ENCODE measurements around the gene MPG. TPM values are rescaled to one million over a fixed set of nuclear protein-coding genes. Genes with fewer than 3 reads are reported as not detected.

MPG gene
- polyA plus RNA-seq, 1 donor (not counting 4 experiments of a cell fraction or from before 2014, with no cell fraction given): 22.7 TPM

- H3K36me3 ChIP-seq (ENCODE audit: control insufficient read depth in 2 of 2, extremely low read depth in 1 of 2, insufficient read depth in 2 of 2, low read length in 2 of 2): peaks cover 10 to 23% of the 10 kb centered on the region in 2 experiments
- DNase-seq (ENCODE audit: low read depth, low spot score) (no peak), FAIRE-seq (no peak)
- TF ChIP-seq CTCF (optimal IDR thresholded peaks at IDR 0.05 in 1 of 3, IDR thresholded peaks at IDR 0.05 in 1 of 3, conservative IDR thresholded peaks at IDR 0.05 in 1 of 3; ENCODE audit: extremely low read depth in 1 of 3, insufficient read depth in 2 of 3, low read length in 3 of 3) (no peak), EZH2 (IDR thresholded peaks at IDR 0.05; ENCODE audit: low read length) (no peak)
- dilution Hi-C loops (cut with MboI; ENCODE audit: extremely low pct_ligation_motif_present, low sequenced_read_pairs): no loop called here
- H3K4me1 ChIP-seq (ENCODE audit: control insufficient read depth, extremely low read depth, insufficient read depth, low read length): peaks cover 9% of the 10 kb centered on the region
- no peak overlapping the region for H2AFZ ChIP-seq (ENCODE audit: control insufficient read depth, low read length)
- no peak overlapping the region for H3K4me3 ChIP-seq (ENCODE audit: control insufficient read depth in 2 of 3, extremely low read depth in 1 of 3, insufficient read depth in 2 of 3, low read depth in 1 of 3, low read length in 3 of 3)
- no peaks in the 10 kb centered on the region for H3K9me3 ChIP-seq (ENCODE audit: control insufficient read depth, low read depth, low read length)
- peaks cover 4% of the 10 kb centered on the region for H4K20me1 ChIP-seq (ENCODE audit: control insufficient read depth, extremely low read depth, insufficient read depth, low read length)
- H3K9me1 ChIP-seq (ENCODE audit: control insufficient read depth, extremely low read depth, insufficient read depth, low read length): peaks cover 3% of the 10 kb centered on the region
- no peak overlapping the region for H3K4me2 ChIP-seq (ENCODE audit: control insufficient read depth, extremely low read depth, insufficient read depth, low read depth, low read length)
- H3K79me2 ChIP-seq (ENCODE audit: control insufficient read depth, insufficient read depth, low read length): peaks cover 28% of the 10 kb centered on the region
- no peak overlapping the region for H3K27ac ChIP-seq (ENCODE audit: control insufficient read depth, insufficient read depth, low read length)
- H3K9ac ChIP-seq (ENCODE audit: control insufficient read depth, extremely low read depth, insufficient read depth, low read length): no peak overlapping the region
- H3K27me3 ChIP-seq (ENCODE audit: control insufficient read depth, extremely low read depth, insufficient read depth, low read length): no peaks in the 10 kb centered on the region
Observed at GRCh38 chr16:67183-67791, 10.7 kb upstream of the MPG start.

GRCh38 chr16:67884-68789 is 9.9 kb upstream of the MPG start:
- no peaks in the 10 kb centered on the region for H3K27me3 ChIP-seq (ENCODE audit: control insufficient read depth, extremely low read depth, insufficient read depth, low read length)
- H3K36me3 ChIP-seq (ENCODE audit: control insufficient read depth in 2 of 2, extremely low read depth in 1 of 2, insufficient read depth in 2 of 2, low read length in 2 of 2): peaks cover 7 to 18% of the 10 kb centered on the region in 2 experiments
- H3K79me2 ChIP-seq (ENCODE audit: control insufficient read depth, insufficient read depth, low read length): peaks cover 28% of the 10 kb centered on the region
- H3K9me3 ChIP-seq (ENCODE audit: control insufficient read depth, low read depth, low read length): no peaks in the 10 kb centered on the region
- no peak for FAIRE-seq
- DNase-seq (ENCODE audit: low read depth, low spot score): no peak
- TF ChIP-seq CTCF (optimal IDR thresholded peaks at IDR 0.05 in 1 of 3, IDR thresholded peaks at IDR 0.05 in 1 of 3, conservative IDR thresholded peaks at IDR 0.05 in 1 of 3; ENCODE audit: extremely low read depth in 1 of 3, insufficient read depth in 2 of 3, low read length in 3 of 3) (no peak), EZH2 (IDR thresholded peaks at IDR 0.05; ENCODE audit: low read length) (no peak)
- no peak overlapping the region for H3K9ac ChIP-seq (ENCODE audit: control insufficient read depth, extremely low read depth, insufficient read depth, low read length)
- H3K4me2 ChIP-seq (ENCODE audit: control insufficient read depth, extremely low read depth, insufficient read depth, low read depth, low read length): no peak overlapping the region
- no peak overlapping the region for H3K4me3 ChIP-seq (ENCODE audit: control insufficient read depth in 2 of 3, extremely low read depth in 1 of 3, insufficient read depth in 2 of 3, low read depth in 1 of 3, low read length in 3 of 3)
- no peak overlapping the region for H2AFZ ChIP-seq (ENCODE audit: control insufficient read depth, low read length)
- peaks cover 3% of the 10 kb centered on the region for H3K9me1 ChIP-seq (ENCODE audit: control insufficient read depth, extremely low read depth, insufficient read depth, low read length)
- peaks cover 4% of the 10 kb centered on the region for H4K20me1 ChIP-seq (ENCODE audit: control insufficient read depth, extremely low read depth, insufficient read depth, low read length)
- H3K4me1 ChIP-seq (ENCODE audit: control insufficient read depth, extremely low read depth, insufficient read depth, low read length): peaks cover 15% of the 10 kb centered on the region
- H3K27ac ChIP-seq (ENCODE audit: control insufficient read depth, insufficient read depth, low read length): no peak overlapping the region
- dilution Hi-C loops (cut with MboI; ENCODE audit: extremely low pct_ligation_motif_present, low sequenced_read_pairs): no loop called here

Measured in keratinocyte (primary cell).